HEK293 (cell line): ENCODE measurements around the gene CPEB3.

Experiments
- CTCF ChIA-PET: fragments of 350-600 bp; formaldehyde crosslinking; extraction: SDS; loops from one replicate; lab custom pipeline; 2021; ENCODE audit warnings: antibody characterized with exemption; lab: Yijun Ruan, JAX
- POLR2A ChIA-PET: fragments of 300-600 bp; formaldehyde crosslinking; extraction: SDS; loops from one replicate; lab custom pipeline; 2020; ENCODE audit warnings: antibody characterized with exemption, inconsistent platforms; lab: Yijun Ruan, JAX
- H3K27ac ChIP-seq: fragments of 200-500 bp; sonication (Bioruptor generic); 2 replicates; pipeline ENCODE4 v1.5.1; 2014; ENCODE audit warnings: low read depth, low read length, control low read depth, inconsistent platforms; ENCODE audit errors: extremely low read depth
- H3K36me3 ChIP-seq, 2 experiments: fragments of 200-500 bp in 1 of 2; sonication (Bioruptor generic) in 1 of 2; 1 replicate in 1 of 2; 2 replicates in 1 of 2; pipeline ENCODE4 v1.5.1; 2014 to 2017; ENCODE audit warnings: inconsistent platforms in 2 of 2, low read length in 2 of 2; ENCODE audit not compliant: control insufficient read depth in 2 of 2, insufficient read depth in 1 of 2
- H3K4me1 ChIP-seq: fragments of 200-500 bp; sonication (Bioruptor generic); 2 replicates; pipeline ENCODE4 v1.5.1; 2014; ENCODE audit warnings: mild to moderate bottlenecking, low read length, inconsistent platforms; ENCODE audit not compliant: control insufficient read depth, insufficient read depth
- H3K4me3 ChIP-seq: 2 replicates; pipeline ENCODE4 v1.5.1; 2011; ENCODE audit warnings: low read depth, mild to moderate bottlenecking, control low read depth, low read length, moderate library complexity
- H3K9me3 ChIP-seq: fragments of 200-500 bp; sonication (Bioruptor generic); 2 replicates; pipeline ENCODE4 v1.5.1; 2014; ENCODE audit warnings: low read depth, low read length, inconsistent platforms; ENCODE audit not compliant: control insufficient read depth, insufficient read depth
- EGR2 ChIP-seq: fragments of 450-650 bp; formaldehyde crosslinking; IDR thresholded peaks from 2 replicates; pipeline ENCODE4 v1.5.1; 2016; ENCODE audit warnings: low read depth, missing biosample characterization, missing genetic modification characterization
- GLI4 ChIP-seq: fragments of 450-650 bp; formaldehyde crosslinking; IDR thresholded peaks from 2 replicates; pipeline ENCODE4 v1.5.1; 2016; ENCODE audit warnings: missing biosample characterization, missing genetic modification characterization
- GLIS2 ChIP-seq: fragments of 450-650 bp; formaldehyde crosslinking; IDR thresholded peaks from 2 replicates; pipeline ENCODE4 v1.5.1; 2016; ENCODE audit warnings: missing biosample characterization, missing genetic modification characterization
- HOXD13 ChIP-seq: sonication (generic); formaldehyde crosslinking; IDR thresholded peaks from 2 replicates; pipeline ENCODE4 v1.8.0; 2022; ENCODE audit warnings: missing genetic modification reagents, borderline replicate concordance
- IKZF3 ChIP-seq: fragments of 450-650 bp; IDR thresholded peaks from 2 replicates; pipeline ENCODE4 v1.5.0; 2018; ENCODE audit warnings: missing biosample characterization, mild to moderate bottlenecking, missing genetic modification characterization, moderate library complexity
- KLF10 ChIP-seq: fragments of 450-650 bp; IDR thresholded peaks from 2 replicates; pipeline ENCODE4 v1.5.1; 2018; ENCODE audit warnings: missing biosample characterization, mild to moderate bottlenecking, missing genetic modification characterization
- KLF8 ChIP-seq: fragments of 450-650 bp; formaldehyde crosslinking; IDR thresholded peaks from 2 replicates; pipeline ENCODE4 v1.5.1; 2016; ENCODE audit warnings: missing biosample characterization, missing genetic modification characterization
- PBX3 ChIP-seq: sonication (generic); formaldehyde crosslinking; IDR thresholded peaks from 2 replicates; pipeline ENCODE4 v1.8.1; 2022; ENCODE audit warnings: mild to moderate bottlenecking, moderate library complexity, missing genetic modification reagents
- SCRT1 ChIP-seq: fragments of 450-650 bp; formaldehyde crosslinking; IDR thresholded peaks from 2 replicates; pipeline ENCODE4 v1.5.1; 2016; ENCODE audit warnings: missing biosample characterization, missing genetic modification characterization, borderline replicate concordance
- SCRT2 ChIP-seq: fragments of 450-650 bp; formaldehyde crosslinking; IDR thresholded peaks from 2 replicates; pipeline ENCODE4 v1.5.1; 2016; ENCODE audit warnings: missing biosample characterization, missing genetic modification characterization
- TCF7L2 ChIP-seq: IDR thresholded peaks from 2 replicates; pipeline ENCODE4 v1.6.1; 2011; ENCODE audit warnings: low read depth, mild to moderate bottlenecking, inconsistent platforms, low read length, moderate library complexity, borderline replicate concordance
- YY1 ChIP-seq: fragments of 450-650 bp; formaldehyde crosslinking; IDR thresholded peaks from 2 replicates; pipeline ENCODE4 v1.5.1; 2018; ENCODE audit warnings: missing biosample characterization, missing genetic modification characterization
- ZBTB21 ChIP-seq: fragments of 450-650 bp; formaldehyde crosslinking; IDR thresholded peaks from 2 replicates; pipeline ENCODE4 v1.5.1; 2017; ENCODE audit warnings: missing biosample characterization, missing genetic modification characterization
- ZBTB44 ChIP-seq: fragments of 450-650 bp; IDR thresholded peaks from 2 replicates; pipeline ENCODE4 v1.5.1; 2018; ENCODE audit warnings: missing biosample characterization, mild to moderate bottlenecking, missing genetic modification characterization
- ZBTB49 ChIP-seq: fragments of 450-650 bp; formaldehyde crosslinking; IDR thresholded peaks from 2 replicates; pipeline ENCODE4 v1.5.1; 2016; ENCODE audit warnings: missing biosample characterization, missing genetic modification characterization, low read depth
- ZBTB7A ChIP-seq: fragments of 450-650 bp; formaldehyde crosslinking; IDR thresholded peaks from 2 replicates; pipeline ENCODE4 v1.5.1; 2016; ENCODE audit warnings: low read depth, missing biosample characterization, missing genetic modification characterization
- ZIC2 ChIP-seq: fragments of 450-650 bp; formaldehyde crosslinking; IDR thresholded peaks from 2 replicates; pipeline ENCODE4 v1.5.1; 2016; ENCODE audit warnings: missing biosample characterization, missing genetic modification characterization
- ZNF146 ChIP-seq: fragments of 450-650 bp; formaldehyde crosslinking; IDR thresholded peaks from 2 replicates; pipeline ENCODE4 v1.5.1; 2016; ENCODE audit warnings: missing biosample characterization, missing genetic modification characterization
- ZNF366 ChIP-seq: fragments of 450-650 bp; formaldehyde crosslinking; conservative IDR thresholded peaks from 2 replicates; pipeline ENCODE4 v1.5.1; 2016; ENCODE audit warnings: missing biosample characterization, missing genetic modification characterization
- ZNF433 ChIP-seq: fragments of 450-650 bp; formaldehyde crosslinking; IDR thresholded peaks from 2 replicates; pipeline ENCODE4 v1.5.1; 2016; ENCODE audit warnings: missing biosample characterization, missing genetic modification characterization, low read depth
- ZNF544 ChIP-seq: fragments of 450-650 bp; formaldehyde crosslinking; IDR thresholded peaks from 2 replicates; pipeline ENCODE4 v1.5.0; 2017; ENCODE audit warnings: missing biosample characterization, missing genetic modification characterization
- ZNF560 ChIP-seq: fragments of 450-650 bp; formaldehyde crosslinking; IDR thresholded peaks from 2 replicates; pipeline ENCODE4 v1.5.1; 2017; ENCODE audit warnings: missing biosample characterization, missing genetic modification characterization, borderline replicate concordance
- ZNF561 ChIP-seq: fragments of 450-650 bp; IDR thresholded peaks from 2 replicates; pipeline ENCODE4 v1.5.1; 2018; ENCODE audit warnings: missing biosample characterization, missing genetic modification characterization, borderline replicate concordance
- ZNF596 ChIP-seq: fragments of 450-650 bp; IDR thresholded peaks from 2 replicates; pipeline ENCODE4 v1.5.0; 2018; ENCODE audit warnings: missing biosample characterization, mild to moderate bottlenecking, missing genetic modification characterization, moderate library complexity
- ZNF645 ChIP-seq: fragments of 450-650 bp; formaldehyde crosslinking; IDR thresholded peaks from 2 replicates; pipeline ENCODE4; 2016; ENCODE audit warnings: missing biosample characterization, missing genetic modification characterization
- ZNF660 ChIP-seq: fragments of 450-650 bp; IDR thresholded peaks from 2 replicates; pipeline ENCODE4 v1.5.1; 2018; ENCODE audit warnings: missing biosample characterization, mild to moderate bottlenecking, missing genetic modification characterization
- TF ChIP-seq, protein P1 (sequence below): fragments of 450-650 bp; formaldehyde crosslinking; IDR thresholded peaks from 2 replicates; pipeline ENCODE4 v1.5.1; 2016; ENCODE audit warnings: missing biosample characterization, missing genetic modification characterization
- TF ChIP-seq, protein P2 (sequence below): fragments of 450-650 bp; formaldehyde crosslinking; IDR thresholded peaks from 2 replicates; pipeline ENCODE4 v1.5.0; 2017; ENCODE audit warnings: missing biosample characterization, missing genetic modification characterization, borderline replicate concordance

CPEB3 gene

DNA sequence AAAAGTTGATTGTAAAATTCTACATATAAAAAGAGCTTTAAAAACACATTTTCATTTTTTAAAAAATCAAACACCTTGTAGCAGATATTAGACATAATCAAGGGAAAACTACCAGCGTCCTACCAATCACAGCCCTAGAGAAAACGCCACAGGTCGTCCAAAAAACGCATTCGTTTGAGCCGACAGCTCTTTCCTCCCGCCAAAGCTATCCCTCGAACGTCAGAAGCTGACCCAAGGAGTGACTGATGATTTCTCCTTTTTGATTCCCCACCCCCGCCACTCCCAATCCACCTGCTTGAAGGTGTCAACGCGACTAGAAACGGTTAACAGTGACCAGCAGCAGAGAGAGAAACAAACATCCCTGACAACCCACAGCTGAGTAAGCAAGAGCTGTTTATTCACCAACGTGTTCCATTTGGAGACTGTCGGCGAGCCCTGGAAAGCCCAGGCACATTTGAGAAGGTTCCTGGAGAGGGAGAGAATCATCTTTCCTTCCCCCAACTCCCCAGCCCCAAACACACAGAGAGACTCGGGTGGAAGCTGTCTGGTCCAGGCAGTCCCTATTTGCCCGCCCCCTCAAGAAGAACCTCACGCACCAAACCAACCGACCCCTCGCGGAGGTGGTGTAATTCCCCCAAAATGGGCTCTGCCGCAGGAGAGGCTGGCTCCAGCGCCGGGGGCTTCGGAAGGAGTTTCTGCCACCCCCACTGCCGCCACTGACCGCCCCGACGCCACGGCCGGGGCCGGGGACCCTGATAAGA, 622 bp downstream of the CPEB3 start:
- POLR2A ChIA-PET, result interaction anchor here (0.6 to 1.8 kb wide), 13 partner anchors 10 to 284 kb away, joined by 3 to 8 read pairs (median 4); partner anchors contain the start of gene IDE
- peak overlapping the region; percentile 91 for H3K27ac ChIP-seq
- H3K36me3 ChIP-seq, result peaks cover 16 to 19% of the 10 kb centered on the region in 2 experiments
- peak overlapping the region; percentile 100 for H3K4me3 ChIP-seq
- CTCF ChIA-PET, result interaction anchor here (0.5 to 4.3 kb wide), 11 partner anchors 11 to 378 kb away, joined by 3 to 41 read pairs (median 4); no protein-coding TSS in a partner anchor
- H3K4me1 ChIP-seq, result peaks cover 2% of the 10 kb centered on the region; the same call in 1 of the 2 replicates
- no peaks in the 10 kb centered on the region for H3K9me3 ChIP-seq
- no peak for TF ChIP-seq ZIC2 (tag by site-specific recombination)
- no peak; the same call in 1 of the 2 replicates for TF ChIP-seq TCF7L2
- TF ChIP-seq, protein P1, sequence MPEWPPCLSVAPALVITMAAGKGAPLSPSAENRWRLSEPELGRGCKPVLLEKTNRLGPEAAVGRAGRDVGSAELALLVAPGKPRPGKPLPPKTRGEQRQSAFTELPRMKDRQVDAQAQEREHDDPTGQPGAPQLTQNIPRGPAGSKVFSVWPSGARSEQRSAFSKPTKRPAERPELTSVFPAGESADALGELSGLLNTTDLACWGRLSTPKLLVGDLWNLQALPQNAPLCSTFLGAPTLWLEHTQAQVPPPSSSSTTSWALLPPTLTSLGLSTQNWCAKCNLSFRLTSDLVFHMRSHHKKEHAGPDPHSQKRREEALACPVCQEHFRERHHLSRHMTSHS (tag by site-specific recombination), result no peak
- TF ChIP-seq HOXD13 (CRISPR knock-in tag), result no peak
- peak; percentile 79 for TF ChIP-seq GLIS2 (tag by site-specific recombination)
- no peak for TF ChIP-seq ZBTB49
- TF ChIP-seq ZNF433 (tag by site-specific recombination), result no peak
- no peak for TF ChIP-seq KLF8 (tag by site-specific recombination)
- TF ChIP-seq SCRT1 (tag by site-specific recombination), result peak; percentile 81
- no peak for TF ChIP-seq ZNF146 (tag by site-specific recombination)
- no peak for TF ChIP-seq ZNF596
- TF ChIP-seq, protein P2, sequence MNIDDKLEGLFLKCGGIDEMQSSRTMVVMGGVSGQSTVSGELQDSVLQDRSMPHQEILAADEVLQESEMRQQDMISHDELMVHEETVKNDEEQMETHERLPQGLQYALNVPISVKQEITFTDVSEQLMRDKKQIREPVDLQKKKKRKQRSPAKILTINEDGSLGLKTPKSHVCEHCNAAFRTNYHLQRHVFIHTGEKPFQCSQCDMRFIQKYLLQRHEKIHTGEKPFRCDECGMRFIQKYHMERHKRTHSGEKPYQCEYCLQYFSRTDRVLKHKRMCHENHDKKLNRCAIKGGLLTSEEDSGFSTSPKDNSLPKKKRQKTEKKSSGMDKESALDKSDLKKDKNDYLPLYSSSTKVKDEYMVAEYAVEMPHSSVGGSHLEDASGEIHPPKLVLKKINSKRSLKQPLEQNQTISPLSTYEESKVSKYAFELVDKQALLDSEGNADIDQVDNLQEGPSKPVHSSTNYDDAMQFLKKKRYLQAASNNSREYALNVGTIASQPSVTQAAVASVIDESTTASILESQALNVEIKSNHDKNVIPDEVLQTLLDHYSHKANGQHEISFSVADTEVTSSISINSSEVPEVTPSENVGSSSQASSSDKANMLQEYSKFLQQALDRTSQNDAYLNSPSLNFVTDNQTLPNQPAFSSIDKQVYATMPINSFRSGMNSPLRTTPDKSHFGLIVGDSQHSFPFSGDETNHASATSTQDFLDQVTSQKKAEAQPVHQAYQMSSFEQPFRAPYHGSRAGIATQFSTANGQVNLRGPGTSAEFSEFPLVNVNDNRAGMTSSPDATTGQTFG (tag by site-specific recombination), result no peak
- no peak for TF ChIP-seq GLI4
- TF ChIP-seq ZBTB44 (tag by site-specific recombination), result no peak
- no peak for TF ChIP-seq EGR2 (tag by site-specific recombination)
- TF ChIP-seq IKZF3 (tag by site-specific recombination), result no peak
- TF ChIP-seq PBX3 (CRISPR knock-in tag), result no peak
- TF ChIP-seq KLF10 (tag by site-specific recombination), result no peak
- no peak for TF ChIP-seq YY1 (tag by site-specific recombination)
- no peak for TF ChIP-seq ZNF561 (tag by site-specific recombination)
- TF ChIP-seq ZNF366 (tag by site-specific recombination), result no peak
- TF ChIP-seq ZNF645 (tag by site-specific recombination), result no peak
- no peak for TF ChIP-seq ZNF544 (tag by site-specific recombination)
- no peak for TF ChIP-seq ZBTB21 (tag by site-specific recombination)
- 0 out of 2 replicates have a peak, but pooled peaks have one; percentile 13 for TF ChIP-seq ZNF660 (tag by site-specific recombination)
- TF ChIP-seq ZBTB7A, result 0 out of 2 replicates have a peak, but pooled peaks have one; percentile 52
- no peak for TF ChIP-seq ZNF560 (tag by site-specific recombination)
- peak; percentile 94 for TF ChIP-seq SCRT2 (tag by site-specific recombination)
